HG03460 (cell line): ENCODE results near the gene PDAP1.
"Not testable (repeated sequence)": the region's sequence is repeated elsewhere in the genome, so short reads cannot be mapped to it uniquely, and the experiment has no call there.

Experiments used
- ATAC-seq: cut with Tn5 transposase; IDR thresholded peaks from one replicate; pipeline ENCODE4 v1.9.1; 2021; ENCODE audit not compliant: unreplicated experiment

PDAP1 gene, protein sequence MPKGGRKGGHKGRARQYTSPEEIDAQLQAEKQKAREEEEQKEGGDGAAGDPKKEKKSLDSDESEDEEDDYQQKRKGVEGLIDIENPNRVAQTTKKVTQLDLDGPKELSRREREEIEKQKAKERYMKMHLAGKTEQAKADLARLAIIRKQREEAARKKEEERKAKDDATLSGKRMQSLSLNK

GRCh38 chr7:99408379-99409191, at the start of gene PDAP1, which contains the start of gene BUD31:
Gene PDAP1 (minus strand): TSS chr7:99408597. CDS start chr7:99408548, 49 bp downstream.
Gene BUD31 (plus strand): TSS chr7:99408969. CDS start chr7:99411093, 2,124 bp downstream.
- peak; percentile 71 for ATAC-seq

DNA sequence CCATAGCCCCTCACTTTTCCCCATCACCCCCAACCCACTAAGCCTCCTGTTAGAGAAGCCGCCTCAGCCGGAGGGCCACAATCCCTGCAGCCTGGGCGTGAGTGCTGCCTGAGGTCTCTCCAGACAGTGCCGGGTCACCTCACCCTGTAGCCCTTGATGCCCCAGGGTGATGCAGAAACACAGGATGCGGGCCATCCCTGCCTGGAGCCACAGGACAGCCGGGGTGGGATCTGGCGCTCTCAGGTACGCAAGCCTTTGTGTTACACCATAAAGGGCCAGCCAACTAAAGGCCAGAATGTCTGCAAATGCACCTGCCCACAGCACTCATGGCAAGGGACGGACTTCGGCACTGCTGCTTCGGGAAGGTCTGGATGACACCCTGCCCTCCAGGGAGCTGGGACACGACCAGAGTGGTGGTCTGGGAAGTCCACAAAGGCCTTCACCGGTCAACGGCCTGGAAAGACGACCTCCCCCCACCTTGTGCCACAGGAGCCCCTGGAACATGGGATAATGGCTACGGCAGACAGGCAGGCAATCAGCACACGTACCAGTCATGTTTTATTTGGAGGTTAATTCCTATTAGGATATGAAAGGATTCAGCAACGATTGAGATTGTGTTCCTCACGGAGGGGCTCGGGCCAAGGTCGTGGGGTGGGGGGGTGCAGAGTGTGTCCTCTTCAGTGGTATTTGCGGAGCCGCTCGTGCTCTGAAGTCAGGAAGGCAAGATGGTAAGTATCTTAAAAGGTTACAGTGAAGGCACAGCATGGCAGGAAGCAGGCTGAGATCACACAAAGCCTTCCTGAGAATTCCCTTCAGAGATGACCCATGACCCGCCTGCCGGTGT, 49.5 kb upstream of the PDAP1 start:
- ATAC-seq, result no peak

DNA sequence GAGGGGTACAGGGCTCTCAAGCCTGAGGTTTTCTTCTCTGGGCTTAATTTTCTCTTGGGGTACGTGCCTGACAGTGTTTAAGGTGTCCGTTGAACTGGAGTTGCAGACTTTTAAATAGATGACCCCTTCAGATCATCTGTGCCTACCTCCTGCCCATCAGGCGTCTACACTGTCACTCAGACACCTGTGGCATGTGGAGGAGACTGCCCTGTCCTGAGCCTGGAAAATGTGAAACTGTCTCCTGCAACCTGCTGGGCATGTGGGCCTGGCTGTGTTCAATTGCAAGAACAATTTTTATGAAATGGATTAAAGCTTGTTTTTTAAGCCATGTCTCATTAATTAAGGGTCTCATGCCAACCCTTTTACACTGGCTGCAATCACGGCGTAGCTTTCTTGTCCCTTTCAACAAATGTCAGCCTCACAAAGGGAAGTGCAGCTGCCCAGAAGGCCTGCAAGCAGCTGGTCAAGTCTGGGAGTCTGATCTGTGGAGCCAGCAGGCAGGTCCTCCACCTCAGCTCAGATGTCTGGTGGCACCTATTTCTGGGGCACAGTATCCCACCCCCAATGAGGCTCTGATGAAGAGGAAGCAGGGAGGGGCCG, 48.8 kb upstream of the PDAP1 start:
- no peak for ATAC-seq

DNA sequence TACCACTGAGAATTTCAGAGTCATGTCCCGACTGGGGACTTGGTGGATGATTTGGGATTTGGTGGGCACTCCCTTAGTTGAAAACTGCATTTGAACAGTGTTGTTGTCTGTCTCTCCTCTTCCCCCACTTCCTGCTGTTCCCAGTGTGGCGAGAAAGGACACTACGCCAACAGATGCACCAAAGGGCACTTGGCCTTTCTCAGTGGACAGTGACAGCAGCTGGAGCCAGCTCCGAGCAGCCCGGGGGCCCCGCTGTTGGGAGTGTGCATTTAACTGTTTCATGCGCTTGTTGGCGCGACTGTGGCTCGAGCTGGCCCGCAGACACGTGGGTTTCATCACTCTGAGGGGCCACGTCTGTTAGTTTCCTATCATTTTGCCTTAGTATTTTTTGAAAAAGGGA, 47.9 kb upstream of the PDAP1 start:
- no peak for ATAC-seq

- ATAC-seq, result no peak
Measured at GRCh38 chr7:99455874-99456273, 47.5 kb upstream of the PDAP1 start.

DNA sequence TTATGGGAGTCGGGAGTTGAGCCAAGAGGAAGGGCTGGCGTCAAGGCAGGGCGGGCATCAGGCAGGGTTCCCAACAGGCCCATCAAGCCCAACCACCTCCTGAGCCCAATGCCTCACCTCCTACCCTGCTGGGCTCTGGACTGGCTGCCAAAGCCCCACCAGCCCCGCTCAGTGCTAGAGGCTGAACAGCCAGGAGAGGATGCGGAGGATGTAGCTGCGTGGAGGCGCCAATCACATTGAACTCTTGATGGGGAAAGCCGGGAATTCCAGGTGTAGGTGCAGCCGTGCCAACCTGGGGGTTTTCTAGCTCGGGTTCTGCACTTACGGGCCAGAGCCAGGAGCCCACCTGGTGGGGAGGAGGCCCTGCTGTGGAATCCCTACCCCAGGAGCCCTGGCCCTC, 44.7 kb upstream of the PDAP1 start:
- no peak for ATAC-seq

GRCh38 chr7:99452541-99452940, 44.1 kb upstream of the PDAP1 start:
- no peak for ATAC-seq

- ATAC-seq, result no peak
Measured at GRCh38 chr7:99451936-99452335, 43.5 kb upstream of the PDAP1 start.

GRCh38 chr7:99449326-99449725, 40.9 kb upstream of the PDAP1 start:
- no peak for ATAC-seq

DNA sequence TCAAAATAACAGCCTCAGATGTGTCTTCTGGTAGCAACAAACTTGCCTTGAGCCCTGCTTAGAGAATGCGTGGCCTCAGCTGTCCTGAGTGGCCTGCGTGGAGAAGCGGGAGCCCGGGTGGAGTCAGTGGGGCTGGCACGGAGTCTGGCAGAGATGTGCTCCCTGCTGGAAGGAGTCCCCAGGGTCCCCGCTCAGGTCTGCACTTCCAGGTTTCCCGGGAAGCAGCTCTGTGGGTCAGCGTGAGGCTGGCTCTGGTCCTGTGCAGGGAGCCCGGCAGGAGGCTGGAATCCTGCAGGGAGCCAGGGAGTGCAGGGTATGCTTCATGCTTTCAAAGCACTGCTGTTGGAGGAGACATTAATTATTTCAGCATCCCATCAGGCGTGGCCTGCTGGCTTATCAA, 40.5 kb upstream of the PDAP1 start:
- ATAC-seq, result no peak

- ATAC-seq, result no peak
Measured at GRCh38 chr7:99447943-99448342, 39.5 kb upstream of the PDAP1 start.

DNA sequence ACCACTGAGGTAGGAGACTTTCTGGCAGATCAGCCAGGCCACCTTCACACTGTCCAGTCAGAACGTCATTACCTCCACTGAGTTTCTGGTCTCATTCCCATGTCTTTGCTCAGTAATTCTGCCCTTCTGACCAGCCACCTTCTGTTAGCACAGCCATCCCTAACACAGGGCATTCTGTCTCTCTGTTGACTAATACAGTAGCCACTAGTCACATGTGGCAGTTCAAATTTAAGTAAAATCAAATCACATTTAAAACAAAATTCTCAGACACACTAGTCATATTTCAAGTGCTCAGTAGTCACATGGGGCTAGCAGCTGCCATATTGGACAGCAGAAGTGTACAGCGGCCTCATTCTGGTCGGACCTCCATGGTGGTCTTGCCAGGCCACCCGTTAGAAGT, 37.7 kb upstream of the PDAP1 start:
- no peak for ATAC-seq

- no peak for ATAC-seq
Measured at GRCh38 chr7:99440195-99440594, 31.8 kb upstream of the PDAP1 start.

- peak; percentile 83 for ATAC-seq
Measured at GRCh38 chr7:99438573-99439480, 30.4 kb upstream of the PDAP1 start, which contains the start of the genes CPSF4 and PTCD1. Gene CPSF4 (plus strand): TSS chr7:99438943. CDS start chr7:99439083, 140 bp downstream. Gene PTCD1 (minus strand): TSS chr7:99438798. CDS start chr7:99435242, 3,556 bp downstream.

- ATAC-seq, result peak; percentile 5
Measured at GRCh38 chr7:99437946-99438572, 29.7 kb upstream of the PDAP1 start.

GRCh38 chr7:99433158-99433557, 24.8 kb upstream of the PDAP1 start:
- no peak for ATAC-seq

DNA sequence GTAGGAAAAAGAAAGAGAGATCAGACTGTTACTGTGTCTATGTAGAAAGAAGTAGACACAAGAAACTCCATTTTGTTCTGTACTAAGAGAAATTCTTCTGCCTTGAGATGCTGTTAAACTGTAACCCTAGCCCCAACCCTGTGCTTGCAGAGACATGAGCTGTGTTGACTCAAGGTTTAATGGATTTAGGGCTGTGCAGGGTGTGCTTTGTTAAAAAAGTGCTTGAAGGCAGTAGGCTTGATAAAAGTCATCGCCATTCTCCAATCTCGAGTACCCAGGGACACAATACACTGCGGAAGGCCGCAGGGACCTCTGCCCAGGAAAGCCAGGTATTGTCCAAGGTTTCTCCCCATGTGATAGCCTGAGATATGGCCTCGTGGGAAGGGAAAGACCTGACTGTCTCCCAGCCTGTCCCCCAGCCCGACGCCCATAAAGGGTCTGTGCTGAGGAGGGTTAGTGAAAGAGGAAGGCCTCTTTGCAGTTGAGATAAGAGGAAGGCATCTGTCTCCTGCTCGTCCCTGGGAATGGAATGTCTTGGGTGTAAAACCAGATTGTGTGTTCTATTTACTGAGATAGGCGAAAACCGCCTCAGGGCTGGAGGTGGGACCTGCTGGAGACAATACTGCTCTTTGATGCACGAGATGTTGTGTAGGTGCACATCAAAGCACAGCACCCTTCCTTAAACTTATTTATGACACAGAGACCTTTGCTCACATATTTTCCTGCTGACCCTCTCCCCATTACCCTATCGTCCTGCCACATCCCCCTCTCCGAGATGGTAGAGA, 23.6 kb upstream of the PDAP1 start:
- not testable (repeated sequence) for ATAC-seq

DNA sequence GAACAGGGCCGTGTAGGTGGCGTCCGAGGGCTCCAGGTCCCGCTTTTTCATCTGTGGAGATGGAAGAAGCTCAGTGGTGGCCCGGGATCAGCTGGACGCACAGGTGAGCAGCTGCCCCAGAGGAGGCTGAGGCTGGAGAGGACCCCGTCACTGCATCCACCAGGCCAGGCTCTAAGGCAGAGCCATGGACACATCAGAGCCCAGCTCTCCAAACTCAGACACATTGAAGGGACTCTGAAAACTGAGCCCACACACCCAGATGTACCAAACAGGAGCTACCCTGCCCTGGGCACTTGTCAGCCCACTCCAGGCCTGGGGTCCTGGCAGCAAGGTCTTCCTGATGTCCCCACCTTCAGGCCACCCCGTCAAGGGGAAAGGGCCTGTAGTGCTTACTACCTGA, 21.4 kb upstream of the PDAP1 start:
- ATAC-seq, result no peak
